Heart left ventricle (tissue), 16 donors: ENCODE results near the gene ERGIC1. TPM values are rescaled to one million over a fixed set of nuclear protein-coding genes. Genes with fewer than 3 reads are reported as not detected.

Source experiments
- ATAC-seq, 4 donors: fragments of 200-7000 bp; cut with Tn5 transposase; one replicate each; pipeline ENCODE4 v1.9.1; 2020 to 2022; ENCODE audit warnings: moderate library complexity in 4 of 4, mild to moderate bottlenecking in 3 of 4, moderate number of reproducible peaks in 1 of 4
- DNase-seq, 5 donors: peaks; one replicate each; pipeline ENCODE4 v3.0.0-alpha.2; 2020
- H3K27ac ChIP-seq, 12 donors: fragments of 200-600 bp; sonication (generic) in 4 of 12; one replicate each; pipeline versions ENCODE4 v1.5.0 to v1.8.0; 2016 to 2022; ENCODE audit warnings: mild to moderate bottlenecking in 2 of 12
- H3K27me3 ChIP-seq, 9 donors: fragments of 200-600 bp; sonication (generic) in 2 of 9; one replicate each; pipeline versions ENCODE4 v1.5.1 to v1.8.0; 2016 to 2022; ENCODE audit warnings: mild to moderate bottlenecking in 3 of 9
- H3K36me3 ChIP-seq, 9 donors: fragments of 200-600 bp; sonication (generic) in 2 of 9; one replicate each; pipeline versions ENCODE4 v1.5.0 to v1.8.0; 2018 to 2022; ENCODE audit warnings: mild to moderate bottlenecking in 2 of 9
- H3K4me1 ChIP-seq, 12 donors: fragments of 200-600 bp; sonication (generic) in 4 of 12; one replicate each; pipeline versions ENCODE4 v1.5.0 to v1.8.0; 2016 to 2022; ENCODE audit warnings: mild to moderate bottlenecking in 3 of 12
- H3K4me3 ChIP-seq, 12 donors: fragments of 200-600 bp; sonication (generic) in 4 of 12; one replicate each; pipeline versions ENCODE4 v1.5.0 to v1.8.0; 2017 to 2022; ENCODE audit warnings: mild to moderate bottlenecking in 9 of 12, moderate library complexity in 4 of 12
- H3K9me3 ChIP-seq, 12 donors: fragments of 200-600 bp; sonication (generic) in 4 of 12; one replicate each; pipeline versions ENCODE4 v1.5.0 to v1.8.0; 2016 to 2022; ENCODE audit warnings: mild to moderate bottlenecking in 1 of 12
- POLR2A ChIP-seq, 2 donors: fragments of 450-650 bp; IDR thresholded peaks; one replicate each; pipeline ENCODE4 v1.6.1; 2017; ENCODE audit warnings: antibody characterized with exemption in 2 of 2, mild to moderate bottlenecking in 2 of 2, moderate library complexity in 2 of 2
- WGBS, 4 donors: extraction: QIAGEN DNeasy Blood & Tissue Kit in 2 of 4; methylation state at CpG; one replicate each; pipeline versions ENCODE4 v1.1.5 to v1.1.7; 2013 to 2018; 5-methylcytosine and 5-hydroxymethylcytosine counted together
- intact Hi-C, 10 donors: fragments of 100-400 bp; cut with DNase I; formaldehyde crosslinking; loops; one replicate each; pipeline versions ENCODE4 v1.11.1 to v1.14.2; 2022
- polyA plus RNA-seq, 2 donors: library from polyadenylated mRNA; stranded (reverse); fragments of 200-250 nt; gene quantifications; one replicate each; pipeline ENCODE4 v1.2.3, GENCODE V29; 2013
- total RNA-seq, 9 donors: library from RNA; depleted of rRNA in 2 of 9; stranded (reverse); fragments of >200 nt in 2 of 9; fragmentation: NEBNext Ultra II Directional in 3 of 9; extraction: Animal tissue kit (Norgen Biotek cat#: 25700) in 3 of 9; gene quantifications; one replicate each; pipeline versions ENCODE4 v1.1.0 to v1.2.4, GENCODE V29; 2016 to 2023
- TF ChIP-seq, protein P1 (sequence below), 12 donors: fragments of 200-600 bp; sonication (generic) in 4 of 12; IDR thresholded peaks; one replicate each; pipeline versions ENCODE4 v1.5.0 to v1.8.0; 2018 to 2022; ENCODE audit warnings: antibody characterized with exemption in 12 of 12, mild to moderate bottlenecking in 5 of 12
- donor health status: ischemic (EF 13 %, LVEDD 7.1; RV severe dilation, severe dysfunction).
- donor health status: healthy with polysubstance abuse.
- donor health status: DM: no; HTN: yes; CAD: no.
- donor health status: DM: no; HTN: no; CAD: no.
- donor health status: ischemic (EF 25% LVEDD 6.9; RV normal size, moderate dysfunction).
- donor health status: ischemic (EF 25% LVEDD 5.7; RV mildly dilated, moderate dysfunction).
- donor health status: healthy.
- donor health status: DM: yes; HTN: yes; CAD: no.
- donor health status: ischemic (EF 35%, LVEDD 5.7; RV mildly dilated, moderate dysfunction).
- donor health status: nonischemic (EF 11% LVEDD 7.7; RV severe dilation, severe dysfunction).
- donor health status: DM: yes; HTN: yes; CAD: no.
- donor health status: PGD.
- donor health status: ischemic (EF 29% LVEDD 5.4; RV normal size, mild dysfunction).
- donor health status: nonischemic (EF 23%, LVEDD 6.1; RV moderate dilation, normal function).

The ERGIC1 gene
- total and polyA plus RNA-seq, 11 donors = 66.6 to 115 (median 84.9) TPM

DNA sequence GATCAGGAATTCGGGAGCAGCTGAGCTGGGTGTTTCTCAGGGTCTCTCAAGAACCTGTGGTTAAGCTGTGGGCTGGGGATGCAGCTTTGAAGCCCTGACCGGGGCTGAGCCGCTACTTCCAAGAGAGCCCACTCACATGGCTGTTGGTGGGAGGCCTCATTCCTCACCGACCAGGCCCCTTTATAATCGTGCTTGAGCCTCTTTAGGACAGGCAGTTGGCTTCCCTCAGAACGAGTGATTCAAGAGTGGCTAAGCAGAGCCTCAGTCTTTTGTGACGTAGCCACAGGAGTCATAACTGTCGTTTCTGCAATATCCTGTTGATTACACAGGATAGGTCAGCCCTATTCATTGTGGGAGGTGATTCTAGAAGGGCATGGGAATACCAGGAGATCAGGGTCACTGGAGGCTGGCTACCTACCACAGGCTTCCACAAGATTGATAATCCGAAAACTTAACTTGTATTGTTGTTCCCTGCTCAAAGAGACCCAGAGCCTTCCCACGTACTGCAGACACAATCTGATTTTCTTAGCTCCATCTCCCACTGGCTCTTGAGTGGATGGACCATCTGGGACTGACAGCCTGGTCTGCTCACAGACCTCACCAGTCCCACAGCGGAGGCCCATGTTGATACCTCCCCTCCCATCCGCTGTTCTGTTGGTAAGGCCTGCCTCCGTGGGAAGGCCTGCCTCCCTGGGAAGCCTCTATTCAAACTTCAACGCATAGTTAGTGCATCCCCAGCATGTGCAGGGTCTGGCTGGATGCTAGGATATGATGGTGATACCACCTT is 3.0 kb upstream of the ERGIC1 start:
- no peak for ATAC-seq
- no peak for DNase-seq
- intact Hi-C loops = loop anchor here in 3 of 10 donors (5.0 to 10.0 kb wide), 3 partner anchors 56 to 116 kb away; partner anchors contain the start of gene DUSP1 (in 1 of the 3)
- no peak for TF ChIP-seq POLR2A (IDR thresholded peaks at IDR 0.05)
- TF ChIP-seq, protein P1, sequence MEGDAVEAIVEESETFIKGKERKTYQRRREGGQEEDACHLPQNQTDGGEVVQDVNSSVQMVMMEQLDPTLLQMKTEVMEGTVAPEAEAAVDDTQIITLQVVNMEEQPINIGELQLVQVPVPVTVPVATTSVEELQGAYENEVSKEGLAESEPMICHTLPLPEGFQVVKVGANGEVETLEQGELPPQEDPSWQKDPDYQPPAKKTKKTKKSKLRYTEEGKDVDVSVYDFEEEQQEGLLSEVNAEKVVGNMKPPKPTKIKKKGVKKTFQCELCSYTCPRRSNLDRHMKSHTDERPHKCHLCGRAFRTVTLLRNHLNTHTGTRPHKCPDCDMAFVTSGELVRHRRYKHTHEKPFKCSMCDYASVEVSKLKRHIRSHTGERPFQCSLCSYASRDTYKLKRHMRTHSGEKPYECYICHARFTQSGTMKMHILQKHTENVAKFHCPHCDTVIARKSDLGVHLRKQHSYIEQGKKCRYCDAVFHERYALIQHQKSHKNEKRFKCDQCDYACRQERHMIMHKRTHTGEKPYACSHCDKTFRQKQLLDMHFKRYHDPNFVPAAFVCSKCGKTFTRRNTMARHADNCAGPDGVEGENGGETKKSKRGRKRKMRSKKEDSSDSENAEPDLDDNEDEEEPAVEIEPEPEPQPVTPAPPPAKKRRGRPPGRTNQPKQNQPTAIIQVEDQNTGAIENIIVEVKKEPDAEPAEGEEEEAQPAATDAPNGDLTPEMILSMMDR (IDR thresholded peaks at IDR 0.05) = no peak
- H3K27ac ChIP-seq = no peak overlapping the region
- no peaks in the 10 kb centered on the region for H3K27me3 ChIP-seq
- WGBS, 4 donors = 73 to 77% (median 75%) methylated on average over 14 of the region's 14 CpGs
- no peak overlapping the region for H3K4me3 ChIP-seq
- H3K36me3 ChIP-seq = no peaks in the 10 kb centered on the region
- H3K4me1 ChIP-seq = peaks cover 3 to 44% (median 21%) of the 10 kb centered on the region in 12 donors
- H3K9me3 ChIP-seq = peaks cover 0 to 5% (median 0%) of the 10 kb centered on the region in 12 donors

DNA sequence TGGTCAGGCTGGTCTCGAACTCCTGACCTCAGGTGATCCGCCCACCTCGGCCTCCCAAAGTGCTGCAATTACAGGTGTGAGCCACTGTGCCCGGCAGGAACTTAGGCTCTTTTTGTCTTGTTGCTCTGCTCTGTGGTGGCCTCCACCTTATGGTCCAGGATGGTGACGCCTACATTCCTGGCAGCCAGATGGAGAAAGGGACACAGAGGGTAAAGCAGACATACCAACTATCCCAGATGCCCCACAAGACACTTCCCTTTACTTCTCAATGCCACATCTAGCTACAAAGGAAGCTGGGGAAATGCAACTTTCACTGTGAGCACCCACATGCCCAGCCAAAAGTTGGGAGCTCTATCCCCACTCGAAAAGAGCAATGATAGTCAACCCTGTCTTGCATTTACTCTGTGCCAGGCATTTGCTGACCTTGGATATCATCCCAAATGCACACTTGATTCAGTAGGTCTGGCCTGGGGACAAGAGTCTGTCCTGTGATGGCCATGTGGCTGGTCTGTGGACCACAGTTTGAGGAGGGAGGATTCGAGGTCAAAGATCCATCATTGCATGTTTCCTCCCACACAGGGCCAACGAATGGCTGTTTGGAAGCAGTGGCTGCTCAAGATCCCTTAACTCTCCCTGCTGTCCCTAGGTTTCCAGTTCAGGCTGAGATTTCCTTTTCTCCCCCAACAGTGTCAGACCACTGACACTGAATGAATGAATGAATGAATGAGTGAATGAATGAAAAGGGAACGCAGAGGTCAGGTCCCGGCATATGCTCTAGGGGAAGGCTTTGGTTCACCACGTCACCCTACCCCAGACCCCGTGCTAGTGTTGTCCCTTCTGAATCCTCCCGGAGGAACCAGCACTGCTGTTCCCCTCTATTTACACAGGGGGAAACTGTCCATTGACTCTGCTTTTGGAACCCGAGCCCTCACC is 1.4 kb upstream of the ERGIC1 start:
- Histone ChIP-seq H3K27me3 (no peaks in the 10 kb centered on the region), H3K27ac (peak overlapping the region in 8 of 12 donors; percentile 77 to 91 (median 88)), H3K4me1 (peaks cover 3 to 60% (median 22%) of the 10 kb centered on the region in 12 donors), H3K4me3 (no peak overlapping the region), H3K9me3 (no peaks in the 10 kb centered on the region), H3K36me3 (peaks cover 0 to 4% (median 0%) of the 10 kb centered on the region in 9 donors)
- no peak for ATAC-seq
- no peak for DNase-seq
- intact Hi-C loops = loop anchor here in 3 of 10 donors (5.0 to 10.0 kb wide), 3 partner anchors 58 to 118 kb away; partner anchors contain the start of gene DUSP1 (in 1 of the 3)
- WGBS, 4 donors = 67 to 77% (median 72%) methylated on average over 13 to 14 of the region's 14 CpGs
- TF ChIP-seq, protein P1 (IDR thresholded peaks at IDR 0.05) = no peak
- no peak for TF ChIP-seq POLR2A (IDR thresholded peaks at IDR 0.05)

DNA sequence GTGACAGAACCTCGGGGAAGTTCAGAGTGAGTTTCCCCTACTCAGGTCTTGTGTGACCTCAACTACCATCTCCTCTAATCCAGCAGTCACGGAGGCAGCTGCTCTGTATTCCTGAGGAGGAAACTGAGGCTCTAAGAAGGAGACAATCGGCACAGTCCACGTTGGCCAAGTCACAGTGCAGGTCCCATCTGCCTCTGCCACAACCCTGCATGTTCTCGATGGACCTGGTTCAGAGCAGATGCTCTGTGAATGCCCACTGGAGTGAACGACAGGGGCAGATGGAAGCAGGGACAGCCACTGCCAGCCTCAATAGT is 722 bp upstream of the ERGIC1 start:
- no peak for TF ChIP-seq POLR2A (IDR thresholded peaks at IDR 0.05)
- TF ChIP-seq, protein P1 (IDR thresholded peaks at IDR 0.05) = no peak
- WGBS, 4 donors = 43 to 59% (median 49%) methylated on average over 2 to 6 of the region's 6 CpGs
- Histone ChIP-seq H3K27ac (peak overlapping the region in 11 of 12 donors; percentile 77 to 91 (median 84)), H3K4me3 (peak overlapping the region in 9 of 12 donors; percentile 74 to 97 (median 85)), H3K9me3 (no peaks in the 10 kb centered on the region), H3K36me3 (peaks cover 0 to 4% (median 0%) of the 10 kb centered on the region in 9 donors), H3K27me3 (no peaks in the 10 kb centered on the region), H3K4me1 (peaks cover 3 to 65% (median 22%) of the 10 kb centered on the region in 12 donors)
- intact Hi-C loops = loop anchor here in 3 of 10 donors (5.0 to 10.0 kb wide), 3 partner anchors 59 to 119 kb away; partner anchors contain the start of gene DUSP1 (in 1 of the 3)
- ATAC-seq (no peak), DNase-seq (no peak)
